NCI-H82 treated with DMSO at 0.1 percent for 48 hours (cell line): Measurements from ENCODE around the gene FUT9.

Experiments
- DNase-seq: peaks from one replicate; lab custom pipeline; 2025; ENCODE audit not compliant: unreplicated experiment; lab: John Stamatoyannopoulos, UW

FUT9 gene

DNA sequence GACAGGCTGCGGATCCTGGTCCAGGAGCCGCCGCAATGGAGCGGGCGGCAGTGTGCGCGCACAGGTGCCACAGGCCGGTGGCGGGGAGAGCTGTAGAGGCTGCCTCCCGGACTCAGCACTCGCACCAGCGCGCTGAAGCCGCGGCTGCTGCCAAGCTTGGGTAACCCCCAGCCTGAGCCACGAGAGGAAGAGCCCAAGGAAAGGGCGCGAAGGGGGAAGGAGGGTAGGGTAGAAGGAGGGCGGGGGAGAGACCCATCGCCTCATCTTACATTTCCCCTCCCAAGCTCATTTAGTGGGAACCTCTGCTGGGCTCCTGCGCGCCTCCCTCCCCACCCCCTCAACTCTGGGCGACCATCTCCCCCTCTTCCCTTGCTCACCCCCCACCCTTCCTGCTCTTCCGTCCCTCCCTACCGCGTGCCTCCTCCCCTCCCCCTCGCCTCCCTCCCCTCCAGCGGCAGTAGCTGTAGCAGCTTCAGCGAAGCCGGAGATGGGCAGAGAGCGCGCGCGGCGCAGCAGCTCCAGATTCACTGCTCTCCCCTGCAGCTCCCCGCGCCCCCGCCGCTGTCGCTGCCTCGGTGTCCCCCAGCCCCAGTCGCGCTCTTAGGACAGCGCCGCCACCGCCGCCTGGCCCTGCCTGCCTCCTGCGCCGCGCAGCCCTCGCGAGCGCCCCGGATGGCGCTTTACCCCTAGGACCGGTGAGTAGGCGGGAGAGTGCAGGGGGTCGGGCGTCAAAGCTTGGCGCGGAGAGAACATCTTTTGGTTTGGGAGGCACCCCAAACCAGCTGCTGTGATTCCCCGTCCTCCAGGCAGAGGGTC is at the start of gene FUT9:
FUT9 (plus strand) TSS at position 457 of the 816 bp plus-strand sequence. CDS start 187,182 bp downstream, outside the sequence.
- no peak for DNase-seq

DNA sequence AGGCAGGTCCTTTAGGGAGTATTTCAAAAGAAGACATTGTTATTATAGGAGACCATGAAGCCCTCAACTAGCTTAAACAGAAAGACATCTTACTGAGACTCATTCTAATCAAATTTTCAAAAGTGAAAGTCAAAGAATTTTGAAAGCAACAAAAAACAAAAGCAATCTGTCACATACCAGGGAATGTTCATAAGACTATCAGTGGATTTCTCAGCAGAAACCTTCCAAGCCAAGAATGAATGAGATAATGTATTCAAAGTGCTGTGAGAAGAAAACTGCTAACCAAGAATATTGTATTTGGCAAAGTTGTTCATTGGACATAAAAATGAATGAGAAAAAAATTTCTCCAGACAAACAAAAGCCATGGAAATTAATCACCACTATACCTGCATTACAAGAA is 48.2 kb upstream of the FUT9 start:
- DNase-seq, result no peak

DNA sequence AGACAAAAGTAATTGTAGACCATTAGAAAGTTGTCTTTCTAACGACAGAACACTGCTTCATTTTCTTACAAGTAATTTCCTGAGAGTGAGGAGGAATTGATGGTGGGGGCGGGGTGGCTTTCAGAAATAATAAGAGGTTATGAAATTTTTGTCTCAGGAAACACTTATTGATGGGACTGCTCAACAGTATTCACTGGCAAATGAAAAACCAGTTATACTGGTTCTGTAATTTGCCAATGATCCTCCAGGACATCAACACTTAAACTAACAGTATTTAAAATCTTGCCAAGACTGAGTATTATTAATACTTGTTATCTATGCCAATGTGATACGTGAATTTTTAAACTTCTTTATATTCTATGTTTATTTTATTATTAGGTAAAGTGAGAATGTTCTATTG is 41.8 kb upstream of the FUT9 start:
- no peak for DNase-seq

DNA sequence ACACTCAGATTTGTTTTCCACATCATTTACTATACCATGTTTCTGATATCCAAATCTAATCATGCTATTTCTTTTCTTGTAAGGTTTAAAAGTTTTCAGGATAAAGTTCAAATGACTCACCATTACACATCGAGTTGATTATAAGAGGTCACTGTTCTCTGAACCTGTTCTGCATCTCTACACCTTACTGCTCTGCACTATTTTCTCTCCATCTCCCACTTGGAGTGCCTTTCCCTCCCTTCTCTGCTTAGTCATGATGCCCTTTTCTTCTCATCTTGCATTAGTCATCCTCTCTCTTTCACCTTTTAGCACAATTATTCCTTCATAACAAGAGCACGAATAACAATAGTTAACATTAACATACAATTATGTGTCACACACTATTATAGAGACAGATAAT is 37.5 kb upstream of the FUT9 start:
- DNase-seq, result no peak

DNA sequence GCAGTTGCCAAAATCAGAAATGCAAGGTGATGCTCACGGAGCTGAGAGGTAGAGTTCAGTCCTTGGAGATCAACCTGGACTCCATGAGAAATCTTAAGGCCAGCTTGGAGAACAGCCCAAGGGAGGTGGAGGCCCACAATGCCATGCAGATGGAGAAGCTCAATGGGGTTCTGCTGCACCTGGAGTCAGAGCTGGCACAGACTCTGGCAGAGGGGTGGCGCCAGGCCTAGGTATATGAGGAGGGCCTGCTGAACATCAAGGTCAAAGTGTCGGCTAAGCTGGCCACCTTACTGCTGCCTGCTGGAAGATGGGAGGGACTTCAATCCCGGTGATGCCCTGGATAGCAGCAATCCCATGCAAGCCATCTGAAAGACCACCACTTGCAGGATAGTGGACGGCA is 23.9 kb upstream of the FUT9 start:
- DNase-seq, result no peak

DNA sequence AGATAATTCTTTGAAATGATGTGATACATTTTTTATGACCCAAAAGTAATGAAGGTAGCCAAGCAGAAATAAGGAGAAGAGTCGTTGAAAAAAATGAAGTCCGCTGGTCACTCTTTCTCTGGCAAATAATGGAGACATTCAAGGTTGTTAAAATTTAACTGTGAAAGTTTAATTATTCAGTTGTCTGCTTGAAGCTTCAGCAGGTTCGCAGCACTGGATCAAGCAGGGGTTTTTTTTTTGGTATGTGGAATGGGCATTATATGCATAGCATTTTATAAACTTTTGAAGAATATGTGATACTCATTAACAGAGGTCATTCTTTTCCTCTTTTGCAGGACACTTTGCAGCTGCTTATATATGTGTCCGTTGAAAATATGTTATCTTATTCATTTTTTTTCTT is 21.6 kb upstream of the FUT9 start:
- no peak for DNase-seq

DNA sequence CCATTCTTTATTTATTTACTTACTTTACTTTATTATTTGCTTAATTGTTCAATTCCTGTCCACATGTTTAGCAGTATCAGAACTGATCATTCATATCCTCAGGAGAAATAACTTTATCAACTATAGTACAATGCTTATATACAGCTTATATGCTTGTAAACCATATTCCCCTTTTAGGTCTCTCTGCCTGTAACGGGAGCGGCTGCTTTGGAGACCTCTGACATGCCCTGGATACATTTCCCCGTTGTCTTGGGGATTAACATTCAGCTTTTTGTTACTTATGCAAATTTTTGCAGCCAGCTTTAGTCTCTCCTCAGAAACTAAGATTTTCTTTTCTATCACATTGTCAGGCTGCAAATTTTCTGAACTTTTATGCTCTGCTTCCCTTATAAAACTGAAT is 17.6 kb upstream of the FUT9 start:
- DNase-seq, result no peak

DNA sequence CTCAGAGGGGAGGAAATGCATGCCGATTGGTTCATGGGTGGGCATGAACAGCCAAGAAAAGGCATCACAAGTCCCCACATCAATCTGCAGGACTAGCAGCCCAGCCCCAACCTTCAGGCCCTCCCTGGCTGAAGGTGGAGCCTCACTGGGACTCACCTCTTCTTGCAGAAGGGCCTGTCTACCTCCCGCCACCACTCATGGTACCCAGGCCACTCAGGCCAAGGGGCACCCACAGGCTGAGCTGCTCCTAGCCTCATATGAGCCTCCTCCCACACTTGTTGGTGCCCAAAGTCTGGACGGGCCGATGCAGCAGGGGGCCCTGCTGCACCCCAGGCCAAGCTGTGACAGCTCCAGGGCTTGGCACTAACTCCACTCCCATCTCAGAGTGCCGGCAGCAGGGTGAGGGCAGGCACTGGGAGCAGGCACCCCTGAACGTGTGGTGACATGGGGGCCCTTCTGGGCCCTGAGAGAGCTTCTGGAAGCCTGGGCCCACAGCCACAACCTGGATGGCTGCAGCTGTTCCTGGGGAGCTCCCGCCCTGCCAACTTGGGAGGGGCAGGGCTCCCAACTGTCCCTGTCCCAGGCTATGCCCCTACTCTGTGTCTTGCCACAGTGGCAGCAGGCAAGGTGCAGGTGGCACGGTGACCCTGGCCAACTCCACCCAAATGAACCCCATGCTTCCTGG is 13.7 kb upstream of the FUT9 start:
- no peak for DNase-seq

DNA sequence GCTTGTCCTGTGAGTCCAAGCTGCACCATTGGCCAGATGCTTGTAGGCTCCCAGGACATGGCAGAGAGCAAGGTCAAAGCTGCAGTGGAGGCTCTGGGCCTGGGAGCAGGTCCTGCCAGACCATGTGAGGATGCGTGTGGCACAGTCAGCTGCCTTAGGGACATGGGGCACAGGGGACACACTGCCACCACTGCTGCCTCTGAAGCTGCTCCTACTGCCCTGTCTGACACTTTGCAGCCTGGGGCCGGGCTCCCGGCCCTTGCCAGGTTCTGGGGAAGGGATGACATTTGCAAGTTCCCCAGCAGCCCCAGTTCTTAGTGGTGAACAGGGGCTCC is 13.2 kb upstream of the FUT9 start:
- DNase-seq, result no peak

DNA sequence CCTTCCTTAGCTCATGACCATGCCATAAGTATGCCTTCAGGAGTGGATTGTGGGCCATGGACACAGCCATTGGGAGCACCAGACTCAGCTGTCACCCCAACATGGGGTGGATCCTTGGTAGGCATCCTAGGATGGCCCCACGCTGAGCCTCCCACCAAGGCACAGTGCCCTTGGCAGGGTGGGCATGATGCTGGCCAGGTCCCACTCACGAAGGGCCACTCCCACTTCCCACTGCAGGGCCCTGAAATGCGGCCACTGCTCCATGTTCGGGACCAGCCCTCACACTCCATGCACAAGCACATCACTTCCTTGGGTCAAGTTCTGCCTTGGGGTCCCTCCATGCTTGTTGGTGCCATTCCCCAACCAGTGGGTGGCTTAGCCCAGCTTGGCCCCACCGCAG is 12.9 kb upstream of the FUT9 start:
- no peak for DNase-seq

DNA sequence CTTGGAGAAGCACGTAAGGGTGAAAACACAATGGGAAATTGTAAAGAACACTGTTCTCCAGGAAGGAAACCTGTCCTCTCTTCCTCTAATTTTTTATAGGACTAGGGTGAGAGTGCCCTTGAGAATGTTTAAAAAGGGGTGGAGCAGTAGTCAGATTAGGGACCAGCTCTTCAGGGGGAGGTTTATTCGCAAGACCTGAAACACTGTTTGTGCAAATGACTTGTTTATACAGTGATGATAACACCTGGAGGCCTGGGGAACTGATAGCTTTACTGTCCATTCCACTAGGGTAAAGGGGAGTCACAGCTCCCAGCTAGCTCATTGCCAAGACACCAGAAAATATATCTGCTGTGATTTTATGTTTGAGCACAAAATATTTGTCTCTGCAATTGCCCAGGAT is 8.1 kb upstream of the FUT9 start:
- DNase-seq, result no peak

DNA sequence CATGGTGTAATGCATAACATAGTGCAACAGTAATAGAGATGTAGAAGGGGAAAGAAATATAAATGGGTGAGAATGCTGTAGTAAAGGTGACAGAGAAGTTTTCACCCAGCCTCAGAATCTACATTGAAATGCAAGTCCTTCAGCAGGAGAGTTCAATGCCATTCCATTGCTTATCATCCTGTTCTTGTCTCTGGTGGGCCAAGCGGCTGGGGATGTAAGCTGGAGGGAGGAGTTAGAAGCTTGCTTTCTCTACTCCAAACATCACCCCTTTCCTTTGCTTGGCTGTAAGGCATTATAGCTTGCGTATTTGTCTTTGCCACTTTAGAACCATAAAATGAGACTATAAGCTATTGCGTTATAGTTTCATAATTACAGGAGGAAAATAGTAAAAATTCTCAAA is 2.2 kb upstream of the FUT9 start:
- DNase-seq, result no peak

DNA sequence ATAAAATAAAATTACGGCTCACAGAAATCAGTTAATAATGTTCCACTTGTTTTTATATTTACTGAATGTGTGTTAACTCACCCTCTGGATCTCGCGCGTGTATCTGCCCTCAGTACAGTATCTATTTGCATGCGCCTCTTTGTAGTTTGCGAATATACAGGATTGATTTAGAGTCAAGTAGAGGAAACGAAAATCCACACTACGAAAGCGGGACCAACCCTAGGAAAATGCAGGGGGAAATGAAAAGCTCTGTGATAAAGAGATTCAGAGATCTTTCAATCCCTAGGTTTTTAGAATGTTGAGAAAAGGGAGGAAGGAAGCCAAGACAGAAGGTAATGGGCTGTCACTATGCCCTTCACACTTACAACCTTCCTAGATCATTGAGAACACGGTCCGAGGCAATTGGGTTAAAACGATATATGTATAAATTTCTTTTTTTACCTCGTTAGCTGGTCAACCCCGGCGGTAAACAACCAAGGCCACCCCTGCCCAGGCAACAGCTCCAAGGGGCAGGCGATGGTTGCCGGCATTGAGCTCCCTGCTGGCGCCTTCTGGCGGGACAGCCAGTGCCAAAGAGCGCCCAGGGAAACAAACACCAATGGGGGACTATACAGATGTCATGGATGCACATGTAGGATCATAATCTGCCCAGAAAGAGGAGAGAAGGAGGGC is 792 bp upstream of the FUT9 start:
- no peak for DNase-seq

DNA sequence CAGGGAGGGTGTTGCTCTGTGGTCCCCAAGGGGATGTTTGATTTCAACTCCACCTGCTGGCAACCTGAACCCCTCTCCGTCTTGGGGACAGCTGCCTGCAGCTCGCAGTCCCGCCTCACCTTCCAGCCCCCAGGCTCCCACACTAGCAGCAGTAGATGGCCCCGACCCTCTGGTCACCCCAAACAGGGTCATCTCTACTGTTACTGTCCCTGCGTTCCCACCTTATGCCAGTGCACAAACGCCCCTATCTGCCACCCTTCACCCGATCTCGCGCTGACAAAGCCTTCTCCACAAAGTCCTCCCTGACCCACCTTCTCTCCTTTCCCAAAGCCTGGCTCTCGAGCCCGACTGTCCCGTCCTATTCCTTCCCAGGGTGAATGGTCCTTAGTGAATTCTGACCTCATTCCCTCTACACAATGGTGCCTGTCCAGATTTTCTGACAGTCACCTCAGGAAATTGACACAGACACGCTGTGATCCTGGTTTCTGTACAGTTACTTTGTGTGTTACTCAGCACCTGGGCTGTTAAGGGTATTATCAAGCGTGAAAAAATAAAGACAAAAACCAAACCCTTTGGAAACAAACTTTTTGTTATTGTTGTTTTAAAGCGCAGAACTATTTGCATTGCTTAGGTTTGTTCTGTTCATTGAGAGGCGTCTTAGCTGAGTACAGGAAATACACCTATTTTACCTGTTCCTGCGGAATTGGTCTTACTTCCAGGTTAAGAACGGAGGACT is 728 bp downstream of the FUT9 start:
- no peak for DNase-seq

DNA sequence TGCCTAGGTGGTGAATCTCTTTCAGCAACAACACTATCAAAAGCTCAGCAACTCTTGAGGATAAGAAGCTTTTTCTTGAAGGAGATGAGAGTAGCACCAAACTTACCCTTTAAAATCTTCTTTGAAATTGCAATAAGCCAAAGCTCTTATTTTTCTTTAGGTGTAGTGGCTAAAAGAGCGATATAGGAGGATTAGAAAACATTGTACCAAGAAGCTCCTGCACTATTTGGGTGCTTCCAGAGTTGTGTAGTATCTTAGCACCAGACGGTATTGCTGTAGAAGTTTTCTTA is 1.2 kb downstream of the FUT9 start:
- DNase-seq, result no peak

DNA sequence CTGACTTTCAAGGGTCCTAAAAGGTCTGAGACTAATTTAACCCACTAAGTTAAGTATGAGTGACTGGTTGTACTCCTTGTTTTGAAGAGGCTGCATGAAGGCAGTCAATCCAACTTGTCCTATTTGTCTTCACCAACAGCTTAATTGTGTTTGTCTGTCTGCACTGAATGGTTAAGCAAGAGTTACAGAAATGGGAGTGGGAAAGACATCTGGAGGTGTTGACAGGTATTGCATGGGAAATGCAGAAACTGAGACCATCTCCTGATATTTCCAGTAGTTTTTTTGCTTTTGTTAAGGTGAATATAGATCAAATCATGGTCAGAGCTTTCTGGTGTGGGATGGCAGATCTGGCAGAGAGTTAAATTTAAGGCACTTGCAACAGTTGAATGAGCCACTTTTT is 6.5 kb downstream of the FUT9 start:
- DNase-seq, result no peak

DNA sequence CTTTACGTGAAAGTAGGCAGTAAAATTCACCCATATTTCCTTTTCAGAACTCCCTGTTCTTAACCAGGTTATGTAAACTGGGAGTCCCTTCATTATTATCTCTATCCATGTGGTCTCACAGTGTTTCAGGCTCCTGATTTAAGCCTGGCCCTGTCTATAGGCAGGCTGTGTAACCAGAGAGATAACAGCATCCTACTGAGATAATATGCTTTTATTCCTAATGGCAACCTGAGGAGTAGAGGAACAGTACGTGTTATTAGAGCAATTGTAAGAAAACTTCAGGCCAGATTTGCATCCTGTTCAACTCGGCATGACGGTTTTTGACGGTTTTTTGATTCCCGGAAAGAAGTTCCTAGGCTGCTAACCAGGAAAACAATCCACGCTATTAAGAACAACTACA is 16.9 kb downstream of the FUT9 start:
- no peak for DNase-seq

DNA sequence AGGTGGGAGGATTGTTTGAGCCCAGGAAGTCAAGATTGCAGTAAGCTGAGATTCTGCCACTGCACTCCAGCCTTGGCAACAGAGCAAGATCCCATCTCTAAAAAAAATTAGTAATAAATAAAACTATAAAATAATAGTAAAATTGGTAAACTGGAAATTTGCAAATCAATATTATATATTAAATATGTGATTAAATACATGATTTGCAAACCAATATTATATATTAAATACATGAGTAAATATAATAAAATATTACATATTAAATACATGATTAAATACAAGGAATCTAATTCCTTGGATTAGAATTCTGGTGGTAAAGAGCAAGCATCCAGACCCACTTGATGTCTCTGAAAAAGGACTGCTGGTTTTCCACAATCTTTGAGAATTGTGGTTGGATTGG is 35.8 kb downstream of the FUT9 start:
- DNase-seq, result no peak

DNA sequence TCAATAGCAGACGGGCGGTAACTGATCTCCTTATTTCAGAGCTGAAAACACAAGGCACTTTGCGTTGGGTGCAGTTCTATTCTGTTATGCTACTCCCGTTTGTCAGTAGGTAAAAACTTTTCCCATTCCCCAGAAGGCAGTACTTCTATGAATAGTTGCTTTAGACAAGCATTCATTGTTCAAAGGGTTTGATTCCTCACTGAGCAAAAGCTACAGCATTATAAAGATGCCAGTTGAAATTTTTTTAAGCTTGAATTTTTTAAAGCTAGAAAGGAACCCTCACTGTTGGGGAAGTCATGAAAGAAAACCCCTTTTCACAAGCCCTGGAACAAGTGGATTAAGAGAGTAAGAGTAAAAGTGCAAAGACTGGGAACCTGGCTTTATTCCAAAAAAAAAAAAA is 42.3 kb downstream of the FUT9 start:
- no peak for DNase-seq

DNA sequence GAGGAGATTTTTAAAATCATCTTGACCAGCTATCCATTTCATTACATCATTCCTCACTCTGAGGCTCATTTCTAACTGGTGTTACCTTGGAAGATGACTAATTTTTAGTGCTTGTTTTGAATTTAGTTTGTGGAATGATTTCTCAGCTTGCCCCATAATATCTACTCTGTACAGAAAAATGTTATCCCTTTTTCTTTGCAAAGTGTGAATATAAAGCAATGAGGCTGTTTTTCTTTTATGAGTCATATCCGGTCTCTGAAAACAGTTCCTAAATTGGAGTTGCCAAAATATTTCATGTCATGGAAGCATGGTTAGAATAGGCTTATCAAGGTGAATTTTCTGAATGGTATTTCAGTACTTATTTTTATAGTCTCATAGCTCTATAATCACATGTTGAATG is 43.8 kb downstream of the FUT9 start:
- no peak for DNase-seq

DNA sequence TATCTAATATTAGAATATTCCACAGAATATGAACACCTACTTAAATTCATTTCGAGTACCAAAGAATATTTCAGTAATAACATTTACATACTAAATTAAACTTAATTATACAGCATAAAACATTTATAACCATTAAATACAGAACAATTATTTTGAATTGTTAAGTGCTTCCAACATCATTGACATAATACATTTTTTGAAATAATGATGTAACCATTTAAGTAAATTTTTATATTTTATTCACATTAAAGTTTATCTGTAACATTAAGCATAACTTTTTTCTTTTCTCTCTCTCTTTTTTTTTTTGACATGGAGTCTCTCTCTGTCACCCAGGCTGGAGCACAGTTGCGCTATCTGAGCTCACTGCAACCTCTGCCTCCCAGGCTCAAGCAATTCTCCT is 44.5 kb downstream of the FUT9 start:
- DNase-seq, result no peak

DNA sequence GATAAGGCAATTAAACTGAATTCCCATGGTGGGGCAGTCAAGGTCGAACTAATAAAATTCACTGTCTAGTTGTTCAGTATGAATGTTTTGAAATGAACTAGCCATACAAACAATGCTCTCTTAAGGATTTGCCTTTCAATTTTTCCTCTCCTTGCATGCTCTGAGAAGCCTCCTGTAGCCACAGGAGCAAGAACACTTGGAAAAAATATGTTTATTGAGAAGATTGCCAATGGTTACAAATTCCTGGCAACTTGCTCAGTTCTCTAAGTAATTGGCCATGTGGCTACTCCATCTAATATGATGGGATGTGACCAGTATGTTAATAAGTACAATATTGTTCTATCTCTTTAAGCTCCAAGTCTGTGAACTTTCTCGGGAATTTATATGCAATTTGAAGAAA is 49.4 kb downstream of the FUT9 start:
- no peak for DNase-seq
